ENCODE data around the gene PTPRN2.
"Not testable (repeated sequence)": the region's sequence is repeated elsewhere in the genome, so short reads cannot be mapped to it uniquely, and the experiment has no call there.

The PTPRN2 gene

DNA sequence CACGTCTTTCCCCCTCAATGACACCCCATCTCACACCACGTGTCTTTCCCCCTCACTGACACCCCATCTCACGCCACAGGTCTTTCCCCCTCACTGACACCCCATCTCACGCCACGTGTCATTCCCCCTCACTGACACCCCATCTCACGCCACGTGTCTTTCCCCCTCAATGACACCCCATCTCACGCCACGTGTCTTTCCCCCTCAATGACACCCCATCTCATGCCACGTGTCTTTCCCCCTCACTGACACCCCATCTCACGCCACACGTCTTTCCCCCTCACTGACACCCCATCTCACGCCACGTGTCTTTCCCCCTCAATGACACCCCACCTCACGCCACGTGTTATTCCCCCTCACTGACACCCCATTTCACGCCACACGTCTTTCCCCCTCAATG, 440.2 kb downstream of the PTPRN2 start:
- not testable (repeated sequence) for DNase-seq

DNA sequence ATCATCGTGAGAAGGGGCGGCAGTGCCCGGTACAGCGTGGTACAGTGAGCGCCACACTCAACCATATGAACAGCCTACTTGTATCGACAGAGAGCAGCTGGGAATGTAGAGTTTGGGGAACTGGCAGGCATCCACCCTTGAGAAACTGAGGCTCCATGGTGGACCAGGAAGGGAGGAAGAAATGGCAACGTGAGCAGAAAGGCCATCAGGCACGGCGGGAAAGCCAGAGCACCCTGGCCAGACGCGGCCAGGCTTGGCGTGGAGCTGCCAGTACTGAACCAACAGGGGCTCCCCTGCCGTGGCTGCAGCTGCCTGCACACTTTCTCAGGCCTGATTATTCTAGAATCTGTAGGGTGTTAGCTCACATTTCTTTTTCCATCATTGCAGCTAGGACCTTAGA, 442.3 kb downstream of the PTPRN2 start:
- no peak for DNase-seq

- DNase-seq = no peak
Observed at GRCh38 chr7:158143196-158144120, 444.2 kb downstream of the PTPRN2 start.

DNA sequence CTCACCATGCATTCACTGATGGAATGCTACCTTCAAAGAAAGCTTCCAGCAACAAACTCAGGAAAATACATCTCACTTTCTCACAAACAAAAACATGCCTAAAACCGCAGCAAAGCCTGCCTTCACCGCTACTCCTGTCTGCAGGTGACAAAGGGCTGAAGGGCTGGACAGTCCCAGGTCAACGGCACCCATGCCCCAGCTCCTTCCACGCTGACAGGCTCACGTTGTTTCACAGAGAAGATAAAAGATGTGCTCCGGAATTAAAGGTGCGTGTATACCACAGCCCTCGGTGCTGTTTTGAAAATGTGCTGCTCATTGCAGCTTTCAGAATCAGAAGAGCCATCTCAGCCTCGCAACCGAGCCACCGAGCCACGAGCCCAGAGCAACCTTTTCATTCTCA, 445.0 kb downstream of the PTPRN2 start:
- DNase-seq = no peak

GRCh38 chr7:158141806-158142518, 445.7 kb downstream of the PTPRN2 start:
- no peak for DNase-seq

DNA sequence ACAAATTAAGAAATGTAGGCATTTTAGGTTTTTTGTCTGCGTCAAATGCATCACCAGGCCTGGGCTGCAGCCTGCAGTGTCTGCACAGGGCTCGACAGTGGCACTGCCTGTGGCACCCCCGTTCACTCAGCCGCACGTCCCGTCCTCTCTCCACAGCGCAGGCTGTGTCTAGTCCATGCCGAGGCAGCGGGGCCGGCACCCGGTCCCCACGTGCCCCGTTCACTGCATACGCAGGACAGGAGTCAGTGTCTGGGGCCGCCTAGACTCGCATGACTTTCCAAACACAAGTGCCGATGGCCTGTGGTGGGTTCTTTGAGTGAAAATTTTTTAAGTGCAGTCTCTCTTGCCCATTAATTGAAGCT, 446.4 kb downstream of the PTPRN2 start:
- DNase-seq = no peak

- DNase-seq = no peak
Observed at GRCh38 chr7:158140538-158141220, 446.9 kb downstream of the PTPRN2 start.

GRCh38 chr7:158139499-158139898, 448.1 kb downstream of the PTPRN2 start:
- DNase-seq = no peak

- DNase-seq = no peak
Observed at GRCh38 chr7:158138329-158138597, 449.4 kb downstream of the PTPRN2 start.

GRCh38 chr7:158137516-158138328, 449.9 kb downstream of the PTPRN2 start:
- DNase-seq = no peak

DNA sequence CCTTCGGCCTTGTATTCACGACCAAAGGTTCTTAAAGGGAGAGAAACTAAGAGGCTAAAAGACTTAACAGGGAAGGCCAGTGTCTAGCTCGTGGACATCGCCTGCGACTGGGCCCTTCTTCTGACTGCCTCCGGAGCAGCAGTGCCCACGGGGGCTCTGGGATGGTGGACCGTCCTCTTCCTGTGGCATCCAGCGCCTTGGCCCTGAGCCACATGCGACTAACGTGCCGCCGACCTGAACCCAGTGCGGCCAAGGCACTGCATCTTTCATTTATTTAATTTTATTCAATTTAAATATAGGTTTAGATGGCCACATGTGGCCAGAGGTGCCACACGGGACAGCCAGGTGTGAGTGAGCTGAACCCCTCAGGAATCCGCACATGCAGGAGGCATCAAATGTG, 451.7 kb downstream of the PTPRN2 start:
- DNase-seq = no peak

GRCh38 chr7:158134824-158135223, 452.8 kb downstream of the PTPRN2 start:
- DNase-seq = no peak

DNA sequence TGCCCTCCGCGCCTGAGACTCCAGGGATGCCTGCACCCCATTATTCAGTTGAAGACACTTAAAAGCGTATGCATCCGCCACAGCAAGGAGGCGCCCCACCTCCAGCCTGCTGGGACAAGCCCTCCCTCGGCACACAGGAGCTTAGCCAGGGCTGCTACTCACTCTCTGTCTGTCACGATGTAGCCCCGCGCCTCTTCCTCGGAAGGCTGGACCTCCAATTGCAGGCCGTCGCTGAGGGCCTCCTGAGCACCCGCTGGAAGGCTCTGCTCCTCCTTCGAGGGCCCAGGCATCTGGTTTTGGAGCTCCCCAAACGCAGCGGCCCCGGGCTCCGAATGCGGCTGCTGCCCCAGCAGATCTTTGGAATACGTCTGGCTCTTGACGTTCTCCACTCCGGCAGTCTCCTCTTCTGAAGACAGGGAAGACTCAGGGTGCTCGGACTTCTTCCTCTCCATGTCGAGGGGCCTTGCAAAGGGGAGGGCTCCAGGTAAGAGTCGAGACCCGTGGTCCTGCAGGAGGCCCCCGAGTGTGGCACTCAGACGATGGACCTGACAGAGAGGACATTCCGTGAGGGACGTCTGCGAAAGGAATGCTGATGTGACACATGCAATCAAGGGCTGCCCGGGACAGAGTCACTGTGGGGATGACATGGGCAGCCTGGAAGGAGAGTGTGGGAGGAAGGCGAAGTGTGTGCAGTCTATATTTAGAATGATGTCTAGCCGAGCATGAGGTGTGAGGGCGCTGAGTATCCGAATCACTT, 453.9 kb downstream of the PTPRN2 start:
- no peak for DNase-seq

DNA sequence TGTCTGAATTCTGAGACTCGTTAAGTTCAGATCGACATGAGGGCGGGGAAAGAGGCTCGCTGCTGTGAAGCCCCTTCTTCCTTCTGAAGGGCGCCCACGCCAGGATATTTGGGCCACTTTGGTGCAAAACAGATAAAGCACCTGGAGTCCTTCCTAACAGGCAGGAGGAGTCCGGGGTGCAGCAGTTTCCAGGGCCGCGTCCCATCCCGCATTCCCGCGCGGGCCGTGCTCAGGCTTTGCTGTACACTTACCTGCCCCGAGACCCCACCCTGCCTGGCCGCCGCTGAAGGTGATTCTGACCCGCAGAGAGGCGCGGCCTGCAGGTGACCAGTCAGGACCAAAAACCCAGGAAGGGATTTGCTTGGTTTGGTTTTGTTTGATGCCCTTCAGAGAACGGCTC, 454.6 kb downstream of the PTPRN2 start:
- no peak for DNase-seq

DNA sequence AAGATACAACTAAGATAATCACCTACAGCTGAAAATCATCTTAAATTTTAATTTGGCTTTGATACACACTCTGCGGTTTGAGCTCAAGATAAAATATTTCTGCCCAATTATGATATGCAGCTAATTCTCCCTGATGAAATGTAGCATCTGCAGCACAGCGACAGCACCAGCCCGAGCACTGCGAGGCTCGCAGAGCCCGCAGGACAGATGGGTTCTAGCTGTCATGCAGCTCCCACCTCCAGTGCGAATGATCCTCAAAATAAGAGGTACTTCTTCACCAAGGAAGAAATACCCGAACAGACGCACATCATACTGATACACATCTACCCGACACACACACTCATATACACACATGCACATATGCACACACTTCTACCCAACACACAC, 457.6 kb downstream of the PTPRN2 start:
- no peak for DNase-seq

- no peak for DNase-seq
Observed at GRCh38 chr7:158129037-158130022, 458.3 kb downstream of the PTPRN2 start.

- no peak for DNase-seq
Observed at GRCh38 chr7:158128572-158128971, 459.1 kb downstream of the PTPRN2 start.

- DNase-seq = no peak
Observed at GRCh38 chr7:158127241-158127640, 460.4 kb downstream of the PTPRN2 start.

DNA sequence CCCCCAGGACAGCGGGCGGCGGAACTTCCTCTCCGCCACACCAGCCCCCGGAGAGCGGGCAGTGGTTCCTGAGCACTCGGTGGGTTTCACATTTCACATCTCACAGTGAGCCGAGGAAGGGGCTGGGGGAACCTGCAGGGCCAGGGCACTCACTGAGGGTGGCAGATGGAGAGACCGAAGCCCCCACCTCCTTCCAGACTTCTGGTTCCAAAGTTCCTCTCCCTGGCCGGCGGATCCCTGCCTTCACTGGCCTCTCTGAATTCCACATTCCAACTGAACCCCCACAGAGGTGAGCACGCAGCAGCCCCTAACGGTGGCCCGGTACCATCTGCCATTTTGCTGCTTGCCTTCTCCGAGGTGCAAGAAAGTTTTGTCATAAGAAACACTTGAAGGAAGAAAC, 461.0 kb downstream of the PTPRN2 start:
- DNase-seq = no peak

DNA sequence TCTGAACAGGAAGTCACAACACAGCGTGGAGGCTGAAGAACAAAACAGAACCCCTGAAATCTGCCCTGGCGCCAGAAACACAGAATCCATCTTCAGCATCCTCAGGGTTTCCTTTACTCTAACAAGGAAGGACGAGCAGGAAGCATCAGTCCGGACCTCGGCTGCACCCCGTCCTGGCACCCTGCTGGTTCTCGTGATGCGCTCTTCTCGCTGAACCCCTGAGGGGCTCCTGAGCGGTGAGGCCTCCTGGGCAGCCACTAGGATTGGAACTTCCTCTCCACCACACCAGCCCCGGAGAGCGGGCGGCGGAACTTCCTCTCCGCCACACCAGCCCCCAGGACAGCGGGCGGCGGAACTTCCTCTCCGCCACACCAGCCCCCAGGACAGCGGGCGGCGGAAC, 461.9 kb downstream of the PTPRN2 start:
- no peak for DNase-seq

DNA sequence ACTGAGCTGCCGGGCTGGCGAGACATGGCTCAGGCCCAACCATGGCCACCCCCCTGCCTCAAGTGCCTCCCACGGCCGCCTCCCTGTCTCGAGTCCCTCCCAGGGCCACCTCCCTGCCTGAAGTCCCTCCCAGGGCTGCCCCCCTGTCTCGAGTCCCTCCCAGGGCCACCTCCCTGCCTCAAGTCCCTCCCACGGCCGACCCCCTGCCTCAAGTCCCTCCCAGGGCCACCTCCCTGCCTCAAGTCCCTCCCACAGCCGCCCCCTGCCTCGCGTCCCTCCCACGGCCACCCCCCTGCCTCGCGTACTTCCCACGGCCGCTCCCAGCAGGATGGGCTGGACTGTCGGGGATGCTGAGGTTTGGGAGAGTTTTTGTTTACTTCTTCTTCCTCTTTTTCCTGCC, 462.5 kb downstream of the PTPRN2 start:
- DNase-seq = no peak
